Uterus (tissue), 2 donors: ENCODE measurements around the gene GAL3ST1.

ENCODE experiments used
- POLR2A ChIP-seq, 2 donors: fragments of 450-650 bp; IDR thresholded peaks; one replicate each; pipeline ENCODE4 v1.6.1; 2016; ENCODE audit warnings: antibody characterized with exemption in 2 of 2, mild to moderate bottlenecking in 1 of 2, moderate library complexity in 1 of 2
- TF ChIP-seq, protein P1 (sequence below), 4 experiments: fragments of 200-600 bp in 2 of 4; fragments of 450-650 bp in 2 of 4; sonication (generic) in 2 of 4; IDR thresholded peaks; one replicate each; pipeline ENCODE4 v1.5.1; 2016 to 2019; ENCODE audit warnings: antibody characterized with exemption in 4 of 4, mild to moderate bottlenecking in 2 of 4, moderate library complexity in 1 of 4

DNA sequence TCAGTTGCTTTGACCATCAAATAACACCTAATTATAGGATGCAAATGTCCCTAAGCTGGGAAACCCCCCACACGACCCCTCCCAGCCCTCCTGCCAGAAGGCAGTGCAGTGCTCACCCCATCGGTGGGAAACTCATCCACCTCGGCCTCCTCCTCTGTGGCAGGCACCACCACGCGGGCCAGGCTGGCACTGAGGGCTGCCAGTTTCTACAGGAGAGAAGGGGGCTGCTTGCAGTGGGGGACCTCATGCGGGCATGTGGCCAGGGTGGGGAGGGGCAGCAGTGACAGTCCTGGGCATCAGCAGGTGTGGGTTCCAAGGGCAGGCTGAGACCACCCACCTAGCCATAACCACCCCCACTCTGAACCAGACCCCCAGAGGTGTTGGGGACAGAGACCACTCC is 6.4 kb upstream of the GAL3ST1 start:
- TF ChIP-seq, protein P1, sequence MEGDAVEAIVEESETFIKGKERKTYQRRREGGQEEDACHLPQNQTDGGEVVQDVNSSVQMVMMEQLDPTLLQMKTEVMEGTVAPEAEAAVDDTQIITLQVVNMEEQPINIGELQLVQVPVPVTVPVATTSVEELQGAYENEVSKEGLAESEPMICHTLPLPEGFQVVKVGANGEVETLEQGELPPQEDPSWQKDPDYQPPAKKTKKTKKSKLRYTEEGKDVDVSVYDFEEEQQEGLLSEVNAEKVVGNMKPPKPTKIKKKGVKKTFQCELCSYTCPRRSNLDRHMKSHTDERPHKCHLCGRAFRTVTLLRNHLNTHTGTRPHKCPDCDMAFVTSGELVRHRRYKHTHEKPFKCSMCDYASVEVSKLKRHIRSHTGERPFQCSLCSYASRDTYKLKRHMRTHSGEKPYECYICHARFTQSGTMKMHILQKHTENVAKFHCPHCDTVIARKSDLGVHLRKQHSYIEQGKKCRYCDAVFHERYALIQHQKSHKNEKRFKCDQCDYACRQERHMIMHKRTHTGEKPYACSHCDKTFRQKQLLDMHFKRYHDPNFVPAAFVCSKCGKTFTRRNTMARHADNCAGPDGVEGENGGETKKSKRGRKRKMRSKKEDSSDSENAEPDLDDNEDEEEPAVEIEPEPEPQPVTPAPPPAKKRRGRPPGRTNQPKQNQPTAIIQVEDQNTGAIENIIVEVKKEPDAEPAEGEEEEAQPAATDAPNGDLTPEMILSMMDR (IDR thresholded peaks at IDR 0.05) = no peak
- no peak for TF ChIP-seq POLR2A (IDR thresholded peaks at IDR 0.05)
